ENCODE results near the gene SMTN.

The SMTN gene

GRCh38 chr22:31130873-31131272 lies 49.8 kb downstream of the SMTN start:
- no peak for DNase-seq

DNA sequence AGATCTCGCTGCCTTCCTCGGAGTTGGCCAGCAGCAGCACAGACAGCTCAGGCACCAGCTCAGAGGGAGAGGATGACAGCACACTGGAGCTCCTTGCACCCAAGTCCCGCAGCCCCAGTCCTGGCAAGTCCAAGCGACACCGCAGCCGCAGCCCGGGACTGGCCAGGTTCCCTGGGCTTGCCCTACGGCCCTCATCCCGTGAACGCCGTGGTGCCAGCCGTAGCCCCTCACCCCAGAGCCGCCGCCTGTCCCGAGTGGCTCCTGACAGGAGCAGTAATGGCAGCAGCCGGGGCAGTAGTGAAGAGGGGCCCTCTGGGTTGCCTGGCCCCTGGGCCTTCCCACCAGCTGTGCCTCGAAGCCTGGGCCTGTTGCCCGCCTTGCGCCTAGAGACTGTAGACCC lies 52.8 kb downstream of the SMTN start:
- no peak for DNase-seq

GRCh38 chr22:31134688-31135087 lies 53.6 kb downstream of the SMTN start:
- DNase-seq, result no peak

- DNase-seq, result no peak
Measured at GRCh38 chr22:31135706-31136105, 54.6 kb downstream of the SMTN start.

DNA sequence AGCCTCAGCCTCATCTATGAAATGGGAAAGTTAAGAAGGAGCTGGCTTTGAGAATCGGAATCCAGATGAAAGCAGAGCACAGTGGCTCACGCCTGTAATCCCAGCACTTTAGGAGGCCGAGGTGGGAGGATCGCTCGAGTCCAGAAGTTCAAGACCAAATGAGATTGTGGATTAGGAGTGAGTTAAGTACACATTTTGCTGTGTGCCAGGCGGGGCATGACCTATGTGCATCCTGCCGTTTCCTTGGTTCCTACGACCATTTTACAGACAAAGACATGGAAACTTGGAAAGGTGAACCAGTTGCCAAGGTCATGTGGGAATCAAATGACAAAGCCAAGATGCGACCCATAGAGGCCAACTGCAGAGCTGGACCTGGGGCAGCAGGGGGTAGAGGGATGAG lies 55.0 kb downstream of the SMTN start:
- DNase-seq, result no peak

GRCh38 chr22:31136711-31137110 lies 55.6 kb downstream of the SMTN start:
- no peak for DNase-seq

DNA sequence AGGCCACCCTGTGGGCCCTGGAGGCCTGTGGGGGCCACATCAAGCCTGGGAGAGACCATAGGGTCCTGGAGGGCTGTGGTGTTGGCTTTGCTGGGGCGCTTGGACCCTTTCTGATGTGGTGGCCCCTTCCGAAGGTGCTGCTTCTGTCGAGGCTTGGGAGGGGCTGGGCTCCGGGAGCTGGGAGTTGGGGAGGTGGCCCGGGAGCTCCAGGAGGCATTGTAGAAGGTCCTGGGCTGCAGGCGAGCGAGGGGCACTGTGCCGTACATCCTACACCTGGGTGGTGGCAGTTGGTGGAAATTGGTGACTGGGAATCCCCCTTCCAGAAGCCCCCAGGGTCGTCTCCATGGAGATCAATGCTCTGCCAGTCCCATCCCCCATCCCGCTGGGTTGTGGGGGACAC lies 56.6 kb downstream of the SMTN start:
- DNase-seq, result no peak

GRCh38 chr22:31138126-31138525 lies 57.0 kb downstream of the SMTN start:
- no peak for DNase-seq

DNA sequence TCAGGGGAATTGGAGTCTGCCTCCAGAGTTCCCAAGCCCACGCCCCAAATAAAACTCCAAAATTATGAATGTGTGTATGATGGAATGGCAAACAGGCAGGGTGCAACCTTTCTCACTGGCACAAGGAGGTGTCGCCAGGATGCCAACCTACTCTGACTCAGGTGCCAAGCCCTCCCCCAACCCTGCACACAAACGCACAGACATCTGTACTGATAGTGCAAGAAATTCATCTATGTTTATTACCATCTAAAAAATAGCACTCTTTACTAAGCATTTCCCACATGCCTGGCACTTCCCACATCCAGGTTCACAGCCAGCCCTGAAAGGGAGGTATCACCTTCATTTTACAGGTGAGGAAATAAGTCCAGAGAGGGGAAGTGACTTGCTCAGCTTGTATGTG lies 57.9 kb downstream of the SMTN start:
- DNase-seq, result no peak

DNA sequence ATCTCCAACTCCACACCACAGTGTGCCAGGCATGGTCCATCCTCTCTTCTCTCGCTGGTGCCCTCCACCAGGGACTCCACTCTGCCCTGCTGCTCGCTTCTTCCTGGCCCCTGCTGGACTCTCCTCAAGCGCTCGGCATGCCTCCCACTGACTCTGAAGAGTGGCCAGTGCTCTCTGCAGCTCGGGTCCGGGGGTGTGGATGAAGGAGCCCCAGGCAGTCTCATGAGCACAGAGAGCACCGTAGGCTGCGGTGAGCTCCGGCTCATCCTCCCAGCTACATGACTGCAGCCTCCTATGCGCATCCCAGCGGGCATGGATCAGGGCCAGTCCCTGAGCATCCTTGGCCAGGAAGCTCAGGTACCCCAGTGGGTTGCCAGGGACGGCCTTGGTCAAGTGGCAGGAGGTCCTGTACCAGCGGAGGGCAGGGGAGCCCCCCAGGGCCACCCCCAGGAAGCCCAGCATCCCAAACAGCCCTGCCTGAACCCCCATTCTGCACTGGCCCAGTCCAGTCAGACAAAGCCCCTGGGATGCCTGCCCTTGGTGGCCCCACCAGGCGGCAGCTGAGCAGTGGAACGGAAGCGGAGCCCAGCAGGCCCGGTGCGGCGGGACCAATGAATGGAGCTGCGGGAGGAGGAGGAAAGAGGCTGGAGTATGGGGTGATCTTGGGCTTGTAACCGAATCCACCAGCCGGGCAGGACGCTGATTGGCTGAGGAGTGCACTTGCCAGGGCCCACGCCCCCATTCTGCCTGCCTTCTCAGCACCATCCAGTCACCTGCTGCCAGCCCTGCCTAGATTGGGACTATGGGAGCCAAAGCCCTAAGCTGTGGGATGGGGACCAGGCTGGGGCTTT lies 59.0 kb downstream of the SMTN start, which contains the start of gene PLA2G3:
TSS of gene PLA2G3 (minus strand) at position 643 of the 851 bp plus-strand sequence. CDS start at position 489, 154 bp downstream.
- peak; percentile 30 to 65 (median 60) for DNase-seq

GRCh38 chr22:31140746-31141145 lies 59.6 kb downstream of the SMTN start:
- no peak for DNase-seq

DNA sequence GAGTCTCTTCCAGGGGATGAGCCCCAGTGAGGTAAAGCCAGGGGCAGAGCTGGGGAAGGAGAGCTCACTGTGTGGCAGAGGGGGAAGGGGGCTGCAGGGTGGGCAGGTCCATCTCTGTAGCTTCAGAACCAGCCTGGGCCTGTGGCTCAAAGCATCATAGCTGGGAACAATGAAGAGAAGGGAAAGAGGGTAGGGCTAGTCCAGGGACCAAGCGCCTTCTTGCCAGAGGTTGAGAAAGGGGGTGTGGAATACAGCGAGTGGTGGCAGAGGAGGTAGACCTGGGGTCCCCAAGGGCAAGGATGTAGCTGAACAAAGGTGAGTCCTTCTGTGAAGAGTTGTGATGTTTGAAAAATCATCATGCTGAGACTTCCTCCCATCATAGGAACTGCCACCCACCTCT lies 60.4 kb downstream of the SMTN start:
- no peak for DNase-seq

DNA sequence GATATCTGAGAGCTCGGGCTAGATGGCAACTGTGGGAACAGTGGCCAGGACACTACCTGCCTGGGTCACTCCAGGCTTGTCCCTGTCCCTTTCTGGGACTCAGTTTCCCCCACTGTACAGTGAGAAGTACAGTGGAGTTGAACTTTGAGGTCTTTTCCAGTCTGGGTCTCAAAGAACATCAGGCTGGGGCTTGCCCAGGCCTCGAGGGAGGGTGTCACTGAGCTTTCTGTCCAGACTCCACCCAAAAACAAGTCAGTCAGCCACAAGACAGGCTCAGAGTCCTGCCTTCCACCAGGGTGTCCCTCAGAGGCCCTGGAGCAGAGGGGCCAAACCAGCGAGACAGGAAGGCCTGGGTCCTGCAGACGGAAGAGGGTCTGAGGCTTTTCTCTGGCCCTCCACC lies 61.2 kb downstream of the SMTN start:
- no peak for DNase-seq

GRCh38 chr22:31143038-31143437 lies 61.9 kb downstream of the SMTN start:
- DNase-seq, result no peak

GRCh38 chr22:31143537-31143936 lies 62.4 kb downstream of the SMTN start:
- DNase-seq, result no peak

- DNase-seq, result no peak
Measured at GRCh38 chr22:31144223-31144622, 63.1 kb downstream of the SMTN start.

DNA sequence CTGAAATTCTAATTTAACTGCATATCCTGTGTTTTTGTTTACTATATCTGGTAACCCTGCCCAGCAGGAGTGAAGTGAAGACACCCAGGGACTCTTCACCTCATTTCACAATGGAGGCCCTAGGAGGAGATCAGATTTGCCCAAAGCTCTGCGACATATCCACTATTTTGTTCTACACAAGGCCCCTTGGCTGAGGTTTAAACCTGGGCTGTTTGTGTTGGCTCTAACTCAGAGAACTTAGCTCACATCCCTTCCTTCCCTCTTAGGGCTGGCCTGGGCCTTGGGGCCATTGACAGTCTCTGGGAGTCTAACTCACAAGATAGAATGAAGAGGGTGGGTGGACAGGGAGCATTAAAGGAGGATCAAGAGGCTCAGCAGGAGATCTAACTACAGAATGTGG lies 67.4 kb downstream of the SMTN start:
- no peak for DNase-seq

DNA sequence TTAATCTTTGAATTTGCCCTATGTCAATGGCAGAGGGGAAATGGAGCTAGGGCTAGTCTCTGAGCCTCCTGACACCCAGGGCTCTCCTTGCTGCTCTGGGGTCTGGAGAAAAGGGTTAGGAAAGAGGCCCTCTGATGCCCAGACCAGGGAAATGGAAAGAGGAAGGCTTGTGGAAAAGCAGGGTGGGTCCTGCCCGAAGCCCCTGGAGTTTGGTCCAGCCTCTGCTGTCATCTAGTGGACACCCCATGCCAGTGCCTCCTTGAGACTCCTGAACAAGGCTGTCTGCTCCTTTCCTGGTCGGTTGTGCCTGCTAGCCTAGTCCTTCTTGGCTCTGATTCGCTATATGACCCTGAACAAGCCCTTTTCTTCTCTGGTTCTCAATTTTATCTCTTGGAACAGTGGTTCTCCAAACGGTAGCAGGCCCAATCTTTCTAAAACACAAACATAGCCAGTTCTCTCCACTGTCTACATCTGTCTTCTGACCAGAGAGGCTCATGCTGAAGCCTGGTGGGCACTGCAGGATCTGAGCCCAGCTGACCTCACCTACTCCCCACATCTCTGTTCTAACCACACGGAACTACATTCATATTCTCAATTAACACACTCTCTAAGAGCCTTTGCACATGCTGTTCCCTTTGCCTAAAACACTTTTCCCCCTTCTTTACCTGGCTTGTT lies 68.0 kb downstream of the SMTN start:
- DNase-seq, result peak; percentile 39 to 71 (median 47)

- no peak for DNase-seq
Measured at GRCh38 chr22:31150615-31151014, 69.5 kb downstream of the SMTN start.

GRCh38 chr22:31151872-31152271 lies 70.8 kb downstream of the SMTN start:
- no peak for DNase-seq

- DNase-seq, result no peak
Measured at GRCh38 chr22:31153357-31153756, 72.2 kb downstream of the SMTN start.
